ENCODE data around the gene GTF3C5. TPM values are rescaled to one million over a fixed set of nuclear protein-coding genes. Genes with fewer than 3 reads are reported as not detected.

GTF3C5 gene
- total RNA-seq, 1 donor = 76.2 TPM

DNA sequence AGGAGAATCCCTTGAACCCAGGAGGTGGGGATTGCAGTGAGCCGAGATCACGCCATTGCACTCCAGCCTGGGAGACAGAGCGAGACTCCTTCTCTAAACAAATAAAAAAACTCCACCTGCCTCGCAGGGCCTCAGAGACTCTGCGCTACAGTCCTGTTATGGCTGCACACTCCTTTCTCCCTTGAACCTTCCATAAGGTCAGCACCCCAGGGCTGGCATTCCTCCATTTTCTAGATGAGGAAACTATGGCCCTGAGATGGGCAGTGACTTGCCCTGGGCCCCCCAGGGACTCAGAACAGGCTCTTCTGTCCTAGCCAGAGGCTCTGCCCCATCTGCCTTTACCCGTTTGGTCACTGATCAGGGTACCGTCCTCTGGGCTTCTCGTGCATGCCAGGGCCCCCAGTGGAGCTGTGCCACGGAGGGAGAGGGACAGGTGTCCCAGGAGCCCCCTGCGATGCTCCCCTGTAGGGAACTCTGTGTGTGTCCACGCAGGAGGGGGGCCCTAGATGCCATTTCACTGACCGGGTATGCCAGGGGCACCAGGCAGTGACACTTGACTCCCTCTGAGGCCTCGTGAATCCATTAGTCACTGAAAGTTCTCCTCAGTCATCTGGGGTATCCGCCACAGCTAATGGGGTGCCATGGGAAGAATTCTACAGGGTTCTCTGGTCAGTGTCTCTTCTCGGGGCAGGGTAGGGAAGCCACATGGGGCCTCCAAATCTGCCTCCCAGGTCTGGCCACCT is 74.1 kb downstream of the GTF3C5 start:
- no peak for DNase-seq (ENCODE audit: low read depth in 2 of 3, low spot score in 2 of 3)

DNA sequence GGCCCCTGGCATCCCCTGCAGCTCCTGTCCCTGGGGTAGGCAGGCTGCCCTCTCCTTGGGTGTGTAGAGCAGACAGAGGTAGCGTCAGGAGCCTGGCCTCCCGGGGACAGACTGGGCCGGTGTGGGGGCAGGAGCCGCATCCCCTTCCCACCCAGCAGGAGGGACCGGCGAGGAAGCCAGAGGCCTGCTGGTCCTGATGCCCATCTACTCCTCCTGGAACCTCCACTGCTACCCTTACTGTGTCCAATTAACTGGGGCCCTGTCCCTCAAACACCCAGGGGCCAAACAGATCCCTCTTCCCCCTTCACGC is 74.6 kb downstream of the GTF3C5 start:
- no peak for DNase-seq (ENCODE audit: low read depth in 2 of 3, low spot score in 2 of 3)

DNA sequence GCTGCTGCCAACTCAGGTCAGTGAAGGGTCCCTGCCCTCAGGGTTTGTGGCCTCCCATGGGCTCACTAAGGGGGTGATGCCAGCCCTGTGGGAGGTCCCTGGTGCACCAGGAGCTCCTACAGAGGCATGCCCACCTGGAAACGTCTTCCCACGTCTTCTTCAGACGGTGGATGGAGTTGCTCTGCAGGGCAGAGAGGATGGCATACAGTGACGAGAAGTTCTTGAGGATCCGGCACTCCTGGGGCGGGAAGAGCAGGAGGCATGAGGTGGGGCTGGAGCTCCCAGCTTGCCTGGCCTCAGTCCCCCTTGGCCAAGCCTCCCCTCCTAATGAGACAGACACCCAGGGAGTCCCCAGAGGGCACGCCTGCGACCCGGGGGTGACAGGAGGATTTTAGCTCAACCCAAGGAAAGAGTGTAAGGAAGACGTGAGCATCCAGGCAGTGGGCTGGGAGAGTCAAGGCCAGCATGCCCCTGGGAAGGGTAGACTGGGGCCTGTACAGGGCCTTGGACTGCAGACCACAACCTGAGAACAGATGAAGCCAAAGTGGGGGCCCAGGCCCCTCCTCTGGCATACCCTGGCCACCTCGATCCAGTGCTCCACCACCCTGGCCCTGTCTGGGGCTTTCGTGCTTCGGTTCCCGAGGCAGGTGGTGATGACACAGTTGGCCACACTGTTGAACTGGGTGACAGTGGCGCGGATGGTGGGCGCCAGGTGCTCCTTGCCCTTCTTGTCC is 75.9 kb downstream of the GTF3C5 start:
- no peak for DNase-seq (ENCODE audit: low read depth in 2 of 3, low spot score in 2 of 3)

DNA sequence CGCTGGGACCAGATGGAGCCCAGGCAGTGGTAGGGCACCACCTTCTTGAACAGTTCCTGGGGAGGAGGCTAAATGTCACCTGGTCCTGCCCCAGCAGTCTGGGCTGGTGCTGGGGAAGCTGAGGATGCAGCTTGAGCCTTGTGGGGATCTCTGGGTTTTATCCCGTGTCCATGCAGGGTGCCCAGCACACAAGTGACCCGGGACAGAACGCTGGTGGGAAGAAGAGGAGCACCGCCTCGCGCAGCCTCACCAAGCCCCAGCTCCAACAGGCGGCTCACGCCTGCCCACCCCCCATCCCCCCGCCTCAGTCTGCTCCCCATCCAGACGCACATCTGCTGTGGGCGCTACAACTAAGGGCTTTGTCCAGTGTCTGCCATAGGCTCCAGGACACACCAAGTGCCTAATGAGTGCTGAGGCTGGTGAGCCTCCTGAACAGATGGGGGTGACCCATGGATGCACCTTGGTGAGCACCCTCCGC is 76.5 kb downstream of the GTF3C5 start:
- no peak for DNase-seq (ENCODE audit: low read depth in 2 of 3, low spot score in 2 of 3)

Small RNAs within 50 kb of the gene (small RNA-seq; reads per million reads assigned to genes)
- gene MIR6877 = 2.1 reads per million, percentile 69 among the genes with 10 or more reads in this experiment

Other genes with a start within 250 kb of the GTF3C5 start
- gene AK8, start 152.7 kb upstream of the GTF3C5 start, total RNA-seq = 0.54 TPM
- 10.0 TPM for gene SPACA9, start 152.1 kb upstream of the GTF3C5 start, total RNA-seq
- gene TSC1, start 86.4 kb upstream of the GTF3C5 start, total RNA-seq = 33.9 TPM
- 72.4 TPM for gene GFI1B, start 52.3 kb upstream of the GTF3C5 start, total RNA-seq
- gene CEL, start 31.0 kb downstream of the GTF3C5 start, total RNA-seq = 1.3 TPM
- gene RALGDS, start 90.2 kb downstream of the GTF3C5 start, total RNA-seq = 139 TPM
- gene GBGT1, start 132.9 kb downstream of the GTF3C5 start, total RNA-seq = 54.9 TPM
- not detected for gene OBP2B, start 178.3 kb downstream of the GTF3C5 start, total RNA-seq
- 26.7 TPM for gene ABO, start 244.2 kb downstream of the GTF3C5 start, total RNA-seq

Data from hematopoietic multipotent progenitor cell (in vitro differentiated cells).